ENCODE data around the gene FZD7.

The FZD7 gene

GRCh38 chr2:202072226-202072625, 38.6 kb downstream of the FZD7 start:
- DNase-seq: no peak

GRCh38 chr2:202072737-202073401, 39.2 kb downstream of the FZD7 start, which contains the start of gene KIAA2012:
KIAA2012 (plus strand) TSS chr2:202073255; CDS start chr2:202073628, 373 bp downstream.
- DNase-seq: no peak

- no peak for DNase-seq
Observed at GRCh38 chr2:202074324-202074723, 40.7 kb downstream of the FZD7 start.

DNA sequence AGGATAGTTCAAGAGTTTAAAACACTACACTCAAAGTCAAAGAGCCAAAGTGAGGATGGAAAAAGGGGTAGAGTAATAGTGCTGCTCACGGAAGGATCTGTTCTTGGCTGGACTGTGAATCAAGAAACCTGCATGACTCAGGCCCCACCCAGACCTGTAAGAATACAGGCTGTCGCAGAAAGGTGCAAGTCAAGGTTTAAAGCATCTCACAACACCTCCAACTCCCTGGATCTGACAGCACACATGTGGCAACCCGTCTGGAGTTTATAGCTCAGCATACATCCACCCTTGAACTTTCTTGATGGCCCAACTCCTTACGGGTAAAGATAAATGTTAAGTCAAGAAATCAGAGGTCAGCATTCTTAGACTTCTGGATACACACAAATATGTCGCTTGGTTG, 45.7 kb downstream of the FZD7 start:
- DNase-seq: no peak

DNA sequence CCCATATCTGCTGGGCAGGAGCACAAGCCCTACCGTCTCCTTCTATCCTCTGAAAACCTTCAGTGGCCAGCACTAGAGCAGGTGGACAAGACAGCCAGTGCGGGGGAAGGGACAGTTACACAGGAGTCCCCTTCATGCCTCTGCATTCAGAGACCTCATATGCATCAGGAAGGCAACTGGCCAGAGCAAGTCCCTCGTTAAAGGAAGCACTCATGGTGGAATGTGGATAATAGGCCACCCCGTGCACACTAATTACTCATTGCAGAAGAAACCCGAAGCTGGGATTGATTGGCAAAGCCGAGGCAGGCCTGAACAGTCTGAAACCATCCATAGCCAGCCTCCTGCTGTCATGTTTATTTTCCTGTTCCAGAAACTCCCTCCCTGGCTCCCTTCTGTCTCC, 50.6 kb downstream of the FZD7 start:
- no peak for DNase-seq
